Stimulated activated CD4-positive, alpha-beta T cell treated with anti-CD3 and anti-CD28 coated beads, Interleukin-12 subunit alpha, Interleukin-12 subunit beta, amount 100 ng/mL, for 48 hours (primary cell): Measurements from ENCODE around the gene SFMBT2.

Source experiments
- DNase-seq, 3 donors: peaks; one replicate each; pipeline ENCODE4 v3.0.0-alpha.2; 2020; ENCODE audit warnings: low read depth in 2 of 3, low spot score in 1 of 3

The SFMBT2 gene

GRCh38 chr10:7370511-7370910 lies 40.3 kb downstream of the SFMBT2 start:
- no peak for DNase-seq

- DNase-seq = no peak
Measured at GRCh38 chr10:7365027-7365745, 45.6 kb downstream of the SFMBT2 start.

- DNase-seq = no peak
Measured at GRCh38 chr10:7364474-7364873, 46.4 kb downstream of the SFMBT2 start.

- DNase-seq = no peak
Measured at GRCh38 chr10:7363700-7364099, 47.1 kb downstream of the SFMBT2 start.

GRCh38 chr10:7362471-7362870 lies 48.4 kb downstream of the SFMBT2 start:
- DNase-seq = no peak

GRCh38 chr10:7361316-7361715 lies 49.5 kb downstream of the SFMBT2 start:
- DNase-seq = no peak

GRCh38 chr10:7359954-7360353 lies 50.9 kb downstream of the SFMBT2 start:
- DNase-seq = no peak

GRCh38 chr10:7359356-7359755 lies 51.5 kb downstream of the SFMBT2 start:
- no peak for DNase-seq

- DNase-seq = no peak
Measured at GRCh38 chr10:7357193-7357592, 53.6 kb downstream of the SFMBT2 start.

GRCh38 chr10:7354330-7355047 lies 56.3 kb downstream of the SFMBT2 start:
- DNase-seq = peak in 1 of 3 donors; percentile 23

- no peak for DNase-seq
Measured at GRCh38 chr10:7351894-7352293, 58.9 kb downstream of the SFMBT2 start.

GRCh38 chr10:7350541-7351195 lies 60.2 kb downstream of the SFMBT2 start:
- DNase-seq = no peak

GRCh38 chr10:7345717-7346116 lies 65.1 kb downstream of the SFMBT2 start:
- DNase-seq = no peak

GRCh38 chr10:7343040-7343439 lies 67.8 kb downstream of the SFMBT2 start:
- DNase-seq = no peak

- no peak for DNase-seq
Measured at GRCh38 chr10:7340179-7340874, 70.5 kb downstream of the SFMBT2 start.

GRCh38 chr10:7339510-7339909 lies 71.3 kb downstream of the SFMBT2 start:
- DNase-seq = no peak

GRCh38 chr10:7338469-7338868 lies 72.4 kb downstream of the SFMBT2 start:
- no peak for DNase-seq

GRCh38 chr10:7337431-7338171 lies 73.2 kb downstream of the SFMBT2 start:
- DNase-seq = peak in 1 of 3 donors; percentile 5

- no peak for DNase-seq
Measured at GRCh38 chr10:7335977-7336376, 74.9 kb downstream of the SFMBT2 start.

GRCh38 chr10:7334642-7334964 lies 76.2 kb downstream of the SFMBT2 start:
- DNase-seq = no peak
